ENCODE data around the gene PLEKHM2.

DNA sequence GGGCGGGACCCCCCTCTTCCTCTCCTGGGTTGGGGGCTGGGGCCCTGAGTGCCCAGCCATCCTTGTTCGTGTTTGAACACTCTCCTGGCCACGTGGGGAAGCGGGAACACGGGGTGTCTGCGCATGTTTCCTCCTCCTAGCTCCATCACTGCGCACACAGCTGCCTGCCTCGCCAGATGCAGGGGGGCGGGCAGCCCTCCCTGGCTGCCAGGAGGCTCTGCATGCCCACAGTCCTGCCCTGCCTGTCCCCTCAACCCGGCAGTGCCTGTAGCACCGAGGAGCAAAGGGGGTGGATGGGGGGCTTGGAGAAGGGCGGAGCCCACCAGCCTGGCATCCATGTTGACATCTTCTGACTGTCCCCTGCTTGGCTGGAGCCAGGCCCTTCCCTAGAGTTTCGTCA is 50.2 kb downstream of the PLEKHM2 start:
- TF ChIP-seq CTCF (IDR thresholded peaks at IDR 0.05; ENCODE audit: low read length) (no peak), EZH2 (IDR thresholded peaks at IDR 0.05; ENCODE audit: borderline replicate concordance, low read length) (no peak)

Measured in OCI-LY1 (cell line).